Stimulated activated CD4-positive, alpha-beta T cell treated with anti-CD3 and anti-CD28 coated beads, Interleukin-4, amount 100 ng/mL, for 1 hour (primary cell): Measurements from ENCODE around the gene TRIP4.
"Not testable (repeated sequence)": the region's sequence is repeated elsewhere in the genome, so short reads cannot be mapped to it uniquely, and the experiment has no call there.

Source experiments
- DNase-seq: peaks from one replicate; pipeline ENCODE4 v3.0.0-alpha.2; 2020

The TRIP4 gene

GRCh38 chr15:64387562-64388168 lies at the start of gene TRIP4:
Gene TRIP4 (plus strand): TSS chr15:64387836. CDS start chr15:64387864, 28 bp downstream.
- DNase-seq, result peak; percentile 95

- no peak for DNase-seq
Measured at GRCh38 chr15:64340355-64340754, 47.3 kb upstream of the TRIP4 start.

- DNase-seq, result no peak
Measured at GRCh38 chr15:64341961-64342360, 45.7 kb upstream of the TRIP4 start.

- no peak for DNase-seq
Measured at GRCh38 chr15:64343222-64343621, 44.4 kb upstream of the TRIP4 start.

- no peak for DNase-seq
Measured at GRCh38 chr15:64343841-64344240, 43.8 kb upstream of the TRIP4 start.

GRCh38 chr15:64344651-64345294 lies 42.9 kb upstream of the TRIP4 start:
- DNase-seq, result no peak

GRCh38 chr15:64346242-64346641 lies 41.4 kb upstream of the TRIP4 start:
- DNase-seq, result not testable (repeated sequence)

- no peak for DNase-seq
Measured at GRCh38 chr15:64348455-64348854, 39.2 kb upstream of the TRIP4 start.

GRCh38 chr15:64349375-64349774 lies 38.3 kb upstream of the TRIP4 start:
- DNase-seq, result no peak

GRCh38 chr15:64351265-64351664 lies 36.4 kb upstream of the TRIP4 start:
- no peak for DNase-seq

GRCh38 chr15:64354688-64355344 lies 32.8 kb upstream of the TRIP4 start:
- no peak for DNase-seq

GRCh38 chr15:64355348-64355943 lies 32.2 kb upstream of the TRIP4 start:
- peak; percentile 10 for DNase-seq

GRCh38 chr15:64355944-64356709 lies 31.5 kb upstream of the TRIP4 start, which contains the start of gene CSNK1G1:
Gene CSNK1G1 (minus strand): TSS chr15:64356173. CDS start chr15:64300499, 55,674 bp downstream.
- peak; percentile 92 for DNase-seq

- DNase-seq, result no peak
Measured at GRCh38 chr15:64356710-64357040, 31.0 kb upstream of the TRIP4 start.

- no peak for DNase-seq
Measured at GRCh38 chr15:64361259-64361658, 26.4 kb upstream of the TRIP4 start.

GRCh38 chr15:64369078-64369607 lies 18.5 kb upstream of the TRIP4 start:
- DNase-seq, result no peak

- not testable (repeated sequence) for DNase-seq
Measured at GRCh38 chr15:64371383-64371782, 16.3 kb upstream of the TRIP4 start.

GRCh38 chr15:64373360-64373759 lies 14.3 kb upstream of the TRIP4 start:
- no peak for DNase-seq

GRCh38 chr15:64379216-64379960 lies 8.2 kb upstream of the TRIP4 start:
- DNase-seq, result no peak

- DNase-seq, result not testable (repeated sequence)
Measured at GRCh38 chr15:64380130-64380870, 7.3 kb upstream of the TRIP4 start.
